H1 (cell line): ENCODE measurements around the gene CHST13. TPM values are rescaled to one million over a fixed set of nuclear protein-coding genes. Genes with fewer than 3 reads are reported as not detected.

Experiments
- CTCF ChIA-PET: fragments of 300-600 bp; sonication (Branson Sonifier 250); formaldehyde crosslinking; loops from one replicate; lab custom pipeline; 2021; ENCODE audit not compliant: partially characterized antibody; lab: Charles Lee
- POLR2A ChIA-PET: fragments of 300-600 bp; sonication (Branson Sonifier 250); formaldehyde crosslinking; loops from one replicate; lab custom pipeline; 2021; ENCODE audit warnings: inconsistent platforms; ENCODE audit not compliant: partially characterized antibody; lab: Charles Lee
- DNase-seq, 2 experiments: peaks; one replicate each; pipeline versions ENCODE4 v3.0.0 to v3.0.0-alpha.2; 2010 to 2022; ENCODE audit warnings: low spot score in 2 of 2, low read depth in 1 of 2, mixed read lengths in 1 of 2
- FAIRE-seq: peaks from 2 replicates; lab custom pipeline; 2011; peaks lifted over from hg19 to GRCh38; lab: Jason Lieb, UNC
- H2AFZ ChIP-seq: 2 replicates; pipeline ENCODE4 v1.8.1; 2012; ENCODE audit warnings: low read length, inconsistent platforms
- H2AK5ac ChIP-seq: 2 replicates; pipeline ENCODE4 v1.6.1; 2013; ENCODE audit warnings: low read depth, low read length
- H2BK120ac ChIP-seq: replicated peaks from 2 replicates; pipeline ENCODE3; 2013; ENCODE audit warnings: low read depth, low read length, inconsistent platforms
- H2BK12ac ChIP-seq: 2 replicates; pipeline ENCODE4 v1.6.1; 2013; ENCODE audit warnings: low read depth, low read length
- H2BK15ac ChIP-seq: 2 replicates; pipeline ENCODE4 v1.6.1; 2013; ENCODE audit warnings: low read length
- H2BK20ac ChIP-seq: 2 replicates; pipeline ENCODE4 v1.6.1; 2013; ENCODE audit warnings: low read length
- H2BK5ac ChIP-seq: 2 replicates; pipeline ENCODE4 v1.6.1; 2013; ENCODE audit warnings: low read depth, low read length
- H3K14ac ChIP-seq: 2 replicates; pipeline ENCODE4 v1.6.1; 2013; ENCODE audit warnings: inconsistent platforms; ENCODE audit not compliant: insufficient read length
- H3K18ac ChIP-seq: 2 replicates; pipeline ENCODE4 v1.6.1; 2013; ENCODE audit warnings: low read length; ENCODE audit errors: extremely low read depth
- H3K23ac ChIP-seq: 2 replicates; pipeline ENCODE4 v1.6.1; 2013; ENCODE audit warnings: inconsistent platforms; ENCODE audit not compliant: insufficient read length
- H3K23me2 ChIP-seq: 2 replicates; pipeline ENCODE4 v1.6.1; 2013; ENCODE audit warnings: low read depth, low read length
- H3K27ac ChIP-seq: 2 replicates; pipeline ENCODE4 v1.6.1; 2011; ENCODE audit warnings: low read depth, low read length, inconsistent platforms
- H3K27me3 ChIP-seq, 4 experiments: replicated peaks in 1 of 4; 1 replicate in 1 of 4; 2 replicates in 3 of 4; pipeline versions ENCODE4 v1.6.1 to v1.8.1; 2011 to 2013; ENCODE audit warnings: low read length in 3 of 4, mild to moderate bottlenecking in 3 of 4, inconsistent platforms in 2 of 4, mixed read lengths in 2 of 4, moderate library complexity in 1 of 4; ENCODE audit not compliant: control insufficient read depth in 3 of 4, insufficient read depth in 3 of 4; ENCODE audit errors: extremely low read depth in 1 of 4
- H3K36me3 ChIP-seq, 4 experiments: 2 replicates each; pipeline versions ENCODE4 v1.6.1 to v1.8.1; 2011 to 2013; ENCODE audit warnings: mild to moderate bottlenecking in 4 of 4, low read length in 3 of 4, moderate library complexity in 2 of 4, control low read depth in 1 of 4, inconsistent platforms in 1 of 4; ENCODE audit not compliant: insufficient read depth in 4 of 4, control insufficient read depth in 2 of 4
- H3K4ac ChIP-seq: replicated peaks from 2 replicates; pipeline ENCODE3; 2013; ENCODE audit warnings: low read length, low read depth, mixed read lengths, inconsistent platforms; ENCODE audit not compliant: insufficient read length
- H3K4me1 ChIP-seq, 4 experiments: replicated peaks in 1 of 4; 1 replicate in 1 of 4; 2 replicates in 3 of 4; pipeline versions ENCODE4 v1.6.1 to v1.8.1; 2011 to 2013; ENCODE audit warnings: low read length in 3 of 4, inconsistent platforms in 2 of 4, mixed read lengths in 1 of 4; ENCODE audit not compliant: insufficient read depth in 4 of 4, control insufficient read depth in 3 of 4
- H3K4me2 ChIP-seq, 2 experiments: 2 replicates each; pipeline versions ENCODE4 v1.6.1 to v1.8.1; 2011 to 2013; ENCODE audit warnings: low read depth in 2 of 2, low read length in 2 of 2, control low read depth in 1 of 2, inconsistent platforms in 1 of 2, mild to moderate bottlenecking in 1 of 2; ENCODE audit not compliant: insufficient read depth in 1 of 2
- H3K4me3 ChIP-seq, 4 experiments: fragments of 200-600, 300-600 bp in 1 of 4; sonication (generic), shearing (Covaris generic), sonication (Bioruptor Twin) in 1 of 4; 2 replicates each; pipeline versions ENCODE4 v1.5.1 to v1.8.1; 2011 to 2016; ENCODE audit warnings: low read length in 4 of 4, low read depth in 3 of 4, control low read depth in 2 of 4, inconsistent platforms in 2 of 4, mild to moderate bottlenecking in 2 of 4, mixed read lengths in 1 of 4, moderate library complexity in 1 of 4; ENCODE audit not compliant: insufficient read depth in 2 of 4; ENCODE audit errors: extremely low read depth in 1 of 4
- H3K56ac ChIP-seq: replicated peaks from 2 replicates; pipeline ENCODE3; 2013; ENCODE audit warnings: low read depth, mild to moderate bottlenecking, mixed read lengths, low read length, inconsistent platforms; ENCODE audit not compliant: insufficient read length
- H3K79me1 ChIP-seq: 2 replicates; pipeline ENCODE4 v1.6.1; 2013; ENCODE audit warnings: low read depth, low read length, control low read depth
- H3K79me2 ChIP-seq, 2 experiments: 2 replicates each; pipeline versions ENCODE4 v1.6.1 to v1.8.1; 2012 to 2013; ENCODE audit warnings: low read length in 2 of 2, mild to moderate bottlenecking in 2 of 2, inconsistent platforms in 1 of 2; ENCODE audit not compliant: insufficient read depth in 2 of 2, control insufficient read depth in 1 of 2
- H3K9ac ChIP-seq, 4 experiments: replicated peaks in 1 of 4; 1 replicate in 1 of 4; 2 replicates in 3 of 4; pipeline versions ENCODE4 v1.6.1 to v1.8.1; 2011 to 2013; ENCODE audit warnings: low read depth in 3 of 4, low read length in 3 of 4, control low read depth in 2 of 4, mild to moderate bottlenecking in 2 of 4, moderate library complexity in 2 of 4, inconsistent platforms in 1 of 4; ENCODE audit errors: extremely low read depth in 1 of 4
- H3K9me3 ChIP-seq, 2 experiments: 2 replicates each; pipeline versions ENCODE4 v1.6.1 to v1.8.1; 2012 to 2013; ENCODE audit warnings: mild to moderate bottlenecking in 2 of 2, moderate library complexity in 2 of 2, control low read depth in 1 of 2, inconsistent platforms in 1 of 2, low read depth in 1 of 2, low read length in 1 of 2, mixed read lengths in 1 of 2; ENCODE audit not compliant: insufficient read depth in 2 of 2
- H4K20me1 ChIP-seq, 2 experiments: replicated peaks in 1 of 2; 2 replicates each; pipeline versions ENCODE3 to v1.8.1; 2011 to 2013; ENCODE audit warnings: inconsistent platforms in 2 of 2, low read length in 2 of 2, mild to moderate bottlenecking in 1 of 2; ENCODE audit not compliant: insufficient read depth in 2 of 2, control insufficient read depth in 1 of 2
- H4K5ac ChIP-seq: 2 replicates; pipeline ENCODE4 v1.6.1; 2013; ENCODE audit warnings: low read length, low read depth, mixed read lengths, inconsistent platforms; ENCODE audit not compliant: insufficient read length
- H4K8ac ChIP-seq: 2 replicates; pipeline ENCODE4 v1.8.0; 2013; ENCODE audit warnings: mild to moderate bottlenecking, moderate library complexity, low read length, inconsistent platforms; ENCODE audit not compliant: insufficient read depth; ENCODE audit errors: extremely low read depth
- H4K91ac ChIP-seq: replicated peaks from 2 replicates; pipeline ENCODE3; 2013; ENCODE audit warnings: low read length, mixed read lengths, inconsistent platforms; ENCODE audit not compliant: insufficient read length
- BCL11A ChIP-seq, 2 experiments: IDR thresholded peaks; one replicate each; pipeline ENCODE4 v1.6.1; 2011; ENCODE audit warnings: low read depth in 2 of 2, low read length in 2 of 2, mild to moderate bottlenecking in 2 of 2
- CTCF ChIP-seq, 3 experiments: IDR thresholded peaks; 1 replicate in 2 of 3; 2 replicates in 1 of 3; pipeline versions ENCODE4 v1.5.1 to v1.6.1; 2011; ENCODE audit warnings: low read length in 3 of 3, mild to moderate bottlenecking in 3 of 3, inconsistent platforms in 2 of 3, low read depth in 1 of 3, moderate library complexity in 1 of 3; ENCODE audit not compliant: insufficient read depth in 1 of 3; ENCODE audit errors: control extremely low read depth in 1 of 3
- E2F6 ChIP-seq: IDR thresholded peaks from 2 replicates; pipeline ENCODE4 v1.6.1; 2012; ENCODE audit warnings: inconsistent platforms
- MAX ChIP-seq: IDR thresholded peaks from 2 replicates; pipeline ENCODE4 v1.6.1; 2012; ENCODE audit warnings: inconsistent platforms
- NANOG ChIP-seq: IDR thresholded peaks from 2 replicates; pipeline ENCODE4 v1.6.1; 2011; ENCODE audit warnings: low read length, low read depth, mild to moderate bottlenecking, inconsistent platforms; ENCODE audit not compliant: insufficient read depth, poor library complexity, severe bottlenecking
- RAD21 ChIP-seq, 2 experiments: IDR thresholded peaks in 1 of 2; conservative IDR thresholded peaks in 1 of 2; 2 replicates each; pipeline ENCODE4 v1.6.1; 2011; ENCODE audit warnings: low read depth in 2 of 2, low read length in 2 of 2, improper control_type of control experiment in 1 of 2, inconsistent platforms in 1 of 2, mild to moderate bottlenecking in 1 of 2, moderate library complexity in 1 of 2
- TBP ChIP-seq: IDR thresholded peaks from 2 replicates; pipeline ENCODE4 v1.6.1; 2011; ENCODE audit warnings: low read depth, low read length, improper control_type of control experiment
- WGBS, 2 experiments: shearing (Covaris generic) in 1 of 2; methylation state at CpG; one replicate each; pipeline versions ENCODE4 v1.1.6 to v1.1.7; 2013 to 2015; ENCODE audit warnings: low lambda C conversion rate in 2 of 2, mixed read lengths in 2 of 2, inconsistent platforms in 1 of 2, low coverage in 1 of 2, missing lambda C conversion rate in 1 of 2; ENCODE audit not compliant: insufficient replicate concordance in 2 of 2, insufficient coverage in 1 of 2, insufficient read length in 1 of 2; ENCODE audit errors: extremely low coverage in 1 of 2, missing lambda C conversion rate in 1 of 2; 5-methylcytosine and 5-hydroxymethylcytosine counted together
- polyA plus RNA-seq, 7 experiments: library from polyadenylated mRNA; depleted of rRNA in 3 of 7; stranded (reverse) in 5 of 7; unstranded in 2 of 7; fragments of >200 nt in 5 of 7; fragments of 200-250 nt in 2 of 7; gene quantifications; 1 replicate in 5 of 7; 2 replicates in 1 of 7; 4 replicates in 1 of 7; pipeline versions ENCODE4 v1.2.1 to v1.2.3, GENCODE V29; 2011 to 2013; ENCODE audit warnings: missing spikeins in 2 of 7, mixed read lengths in 2 of 7
- total RNA-seq: library from RNA; stranded (reverse); fragmentation: NEBNext Ultra II Directional; extraction: Animal tissue kit (Norgen Biotek cat#: 25700); gene quantifications from 2 replicates; pipeline ENCODE4 v1.2.1, GENCODE V29; 2021

Gene CHST13
- total and polyA plus RNA-seq, 2 of the 8 experiments (the other 6 are each of a cell fraction or from before 2014, with no cell fraction given), result 5.4 to 11.7 TPM

- Histone ChIP-seq H3K18ac (no peak overlapping the region), H3K9ac (no peak overlapping the region), H4K8ac (no peak overlapping the region), H3K27ac (no peak overlapping the region), H3K23ac (no peak overlapping the region), H3K79me1 (no peaks in the 10 kb centered on the region), H3K23me2 (0 out of 2 replicates have a peak, but pooled peaks cover 1% of the 10 kb centered on the region), H3K4me3 (no peak overlapping the region), H2AFZ (no peak overlapping the region), H2AK5ac (no peak overlapping the region; the same call in 1 of the 2 replicates), H3K56ac (no peak overlapping the region), H3K9me3 (no peaks in the 10 kb centered on the region), H4K20me1 (no peaks in the 10 kb centered on the region), H2BK12ac (peak overlapping the region; percentile 95; the same call in 1 of the 2 replicates), H2BK20ac (peak overlapping the region; percentile 62; the same call in 1 of the 2 replicates), H3K36me3 (no peaks in the 10 kb centered on the region), H3K14ac (no peak overlapping the region), H3K27me3 (0 out of 7 replicates have a peak, but pooled peaks cover 0 to 2% (median 0%) of the 10 kb centered on the region in 4 experiments), H4K5ac (no peak overlapping the region), H2BK5ac (peak overlapping the region; percentile 87; the same call in 1 of the 2 replicates), H4K91ac (peak overlapping the region; percentile 82), H3K4ac (peak overlapping the region; percentile 40), H2BK15ac (peak overlapping the region; percentile 46; the same call in 1 of the 2 replicates), H2BK120ac (no peak overlapping the region), H3K4me1 (peaks cover 0 to 22% (median 12%) of the 10 kb centered on the region in 4 experiments; a peak in 6 of 7 replicates), H3K79me2 (no peaks in the 10 kb centered on the region), H3K4me2 (no peak overlapping the region)
- no peak for FAIRE-seq
- POLR2A ChIA-PET, result interaction anchor here (4.6 kb wide), 1 partner anchor 12 kb away, joined by 23 read pairs; the partner anchor contains the start of gene ZXDC
- CTCF ChIA-PET, result interaction anchor here (0.6 to 5.7 kb wide), 18 partner anchors 9 to 350 kb away, joined by 3 to 49 read pairs (median 3); partner anchors contain the start of gene CFAP100
- 80% methylated on average over 17 of the region's 17 CpGs; no CpG with 5 or more reads in 1 of the 2 experiments for WGBS, 2 experiments
- no peak for DNase-seq
- TF ChIP-seq E2F6, result peak; percentile 77
- no peak for TF ChIP-seq BCL11A (IDR thresholded peaks at IDR 0.05; ENCODE audit: low read depth in 2 of 2, low read length in 2 of 2)
- TF ChIP-seq MAX, result peak; percentile 83
- TF ChIP-seq CTCF (IDR thresholded peaks at IDR 0.05; ENCODE audit: control extremely low read depth in 1 of 3, insufficient read depth in 1 of 3, low read depth in 1 of 3, low read length in 3 of 3), result peak in 2 of 3 experiments; percentile 53 to 59; a peak in 3 of 4 replicates
- peak in 1 of 2 experiments; percentile 49; a peak in 3 of 4 replicates for TF ChIP-seq RAD21 (IDR thresholded peaks at IDR 0.05 in 1 of 2, conservative IDR thresholded peaks at IDR 0.05 in 1 of 2; ENCODE audit: low read depth in 2 of 2, low read length in 2 of 2)
- no peak for TF ChIP-seq NANOG
- peak; percentile 37; the same call in 1 of the 2 replicates for TF ChIP-seq TBP
These were observed 36.7 kb upstream of the CHST13 start for GRCh38 chr3:126487151-126487771.
